Measurements from ENCODE around the gene CNKSR3. TPM values are rescaled to one million over a fixed set of nuclear protein-coding genes. Genes with fewer than 3 reads are reported as not detected.

Gene CNKSR3
- total RNA-seq, 6 experiments from 2014 or later = 15.3 to 21.7 (median 18.7) TPM

GRCh38 chr6:154378518-154378917 is 132.0 kb downstream of the CNKSR3 start:
- Mint-ChIP-seq H3K27ac (no peak overlapping the region), H3K4me3 (no peak overlapping the region), H3K27me3 (ENCODE audit: insufficient read depth) (no peaks in the 10 kb centered on the region; the same call in 1 of the 2 replicates), H3K4me1 (ENCODE audit: low read depth) (peaks cover 6% of the 10 kb centered on the region), H3K36me3 (ENCODE audit: low read depth) (peaks cover 7% of the 10 kb centered on the region), H3K9me3 (0 out of 2 replicates have a peak, but pooled peaks cover 4% of the 10 kb centered on the region)
- TF ChIP-seq, protein P1, sequence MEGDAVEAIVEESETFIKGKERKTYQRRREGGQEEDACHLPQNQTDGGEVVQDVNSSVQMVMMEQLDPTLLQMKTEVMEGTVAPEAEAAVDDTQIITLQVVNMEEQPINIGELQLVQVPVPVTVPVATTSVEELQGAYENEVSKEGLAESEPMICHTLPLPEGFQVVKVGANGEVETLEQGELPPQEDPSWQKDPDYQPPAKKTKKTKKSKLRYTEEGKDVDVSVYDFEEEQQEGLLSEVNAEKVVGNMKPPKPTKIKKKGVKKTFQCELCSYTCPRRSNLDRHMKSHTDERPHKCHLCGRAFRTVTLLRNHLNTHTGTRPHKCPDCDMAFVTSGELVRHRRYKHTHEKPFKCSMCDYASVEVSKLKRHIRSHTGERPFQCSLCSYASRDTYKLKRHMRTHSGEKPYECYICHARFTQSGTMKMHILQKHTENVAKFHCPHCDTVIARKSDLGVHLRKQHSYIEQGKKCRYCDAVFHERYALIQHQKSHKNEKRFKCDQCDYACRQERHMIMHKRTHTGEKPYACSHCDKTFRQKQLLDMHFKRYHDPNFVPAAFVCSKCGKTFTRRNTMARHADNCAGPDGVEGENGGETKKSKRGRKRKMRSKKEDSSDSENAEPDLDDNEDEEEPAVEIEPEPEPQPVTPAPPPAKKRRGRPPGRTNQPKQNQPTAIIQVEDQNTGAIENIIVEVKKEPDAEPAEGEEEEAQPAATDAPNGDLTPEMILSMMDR (IDR thresholded peaks at IDR 0.05) = no peak
- no peak for DNase-seq

- TF ChIP-seq, protein P1 (IDR thresholded peaks at IDR 0.05) = no peak
- peaks cover 6% of the 10 kb centered on the region for H3K4me1 Mint-ChIP-seq (ENCODE audit: low read depth)
- H3K9me3 Mint-ChIP-seq = no peaks in the 10 kb centered on the region
Measured at GRCh38 chr6:154377726-154378125, 132.8 kb downstream of the CNKSR3 start.

DNA sequence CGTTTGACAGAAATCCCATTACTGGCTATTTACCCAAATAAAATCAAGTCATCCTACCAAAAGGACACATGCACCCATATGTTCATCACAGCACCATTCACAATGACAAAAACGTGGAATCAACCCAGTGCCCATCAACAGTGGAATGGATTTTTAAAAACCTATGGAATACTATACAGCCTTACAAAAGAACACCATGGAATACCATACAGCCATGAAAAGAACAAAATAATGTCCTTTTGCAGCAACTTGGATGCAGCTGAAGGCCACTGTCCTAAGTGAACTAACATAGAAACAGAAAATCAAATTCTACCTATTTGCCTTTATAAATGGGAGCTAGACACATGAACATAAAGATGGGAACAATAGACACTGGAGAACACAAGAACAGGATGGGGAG is 136.5 kb downstream of the CNKSR3 start:
- H3K27me3 Mint-ChIP-seq (ENCODE audit: insufficient read depth) = no peaks in the 10 kb centered on the region; the same call in 1 of the 2 replicates
- H3K27ac Mint-ChIP-seq = no peak overlapping the region
- H3K4me1 Mint-ChIP-seq (ENCODE audit: low read depth) = peaks cover 12% of the 10 kb centered on the region
- no peak overlapping the region for H3K4me3 Mint-ChIP-seq
- H3K36me3 Mint-ChIP-seq (ENCODE audit: low read depth) = no peaks in the 10 kb centered on the region
- H3K9me3 Mint-ChIP-seq = no peaks in the 10 kb centered on the region
- TF ChIP-seq, protein P1 (IDR thresholded peaks at IDR 0.05) = no peak
- DNase-seq = no peak

More at GRCh38 chr6:154377726-154378125, 132.8 kb downstream of the CNKSR3 start:
- Mint-ChIP-seq H3K27me3 (ENCODE audit: insufficient read depth) (no peaks in the 10 kb centered on the region; the same call in 1 of the 2 replicates), H3K4me3 (no peak overlapping the region), H3K27ac (no peak overlapping the region), H3K36me3 (ENCODE audit: low read depth) (peaks cover under 1% of the 10 kb centered on the region; the same call in 1 of the 2 replicates)
- no peak for DNase-seq

GRCh38 chr6:154371281-154371680 is 139.2 kb downstream of the CNKSR3 start:
- TF ChIP-seq, protein P1 (IDR thresholded peaks at IDR 0.05) = no peak
- H3K4me3 Mint-ChIP-seq = no peak overlapping the region
- H3K27me3 Mint-ChIP-seq (ENCODE audit: insufficient read depth) = no peaks in the 10 kb centered on the region; the same call in 1 of the 2 replicates
- no peak for DNase-seq
- H3K4me1 Mint-ChIP-seq (ENCODE audit: low read depth) = peaks cover 6% of the 10 kb centered on the region; the same call in 1 of the 2 replicates
- H3K27ac Mint-ChIP-seq = no peak overlapping the region
- no peaks in the 10 kb centered on the region for H3K36me3 Mint-ChIP-seq (ENCODE audit: low read depth)
- no peaks in the 10 kb centered on the region for H3K9me3 Mint-ChIP-seq

GRCh38 chr6:154370545-154370944 is 139.9 kb downstream of the CNKSR3 start:
- H3K9me3 Mint-ChIP-seq = no peaks in the 10 kb centered on the region
- TF ChIP-seq, protein P1 (IDR thresholded peaks at IDR 0.05) = peak; percentile 78
- peaks cover 6% of the 10 kb centered on the region; the same call in 1 of the 2 replicates for H3K4me1 Mint-ChIP-seq (ENCODE audit: low read depth)
- no peak overlapping the region for H3K4me3 Mint-ChIP-seq
- peak; percentile 47 for DNase-seq
- no peaks in the 10 kb centered on the region for H3K36me3 Mint-ChIP-seq (ENCODE audit: low read depth)
- H3K27me3 Mint-ChIP-seq (ENCODE audit: insufficient read depth) = peaks cover 2% of the 10 kb centered on the region; the same call in 1 of the 2 replicates
- H3K27ac Mint-ChIP-seq = no peak overlapping the region
